Skeletal muscle tissue (tissue), 4 donors: Measurements from ENCODE around the gene TSTD1. TPM values are rescaled to one million over a fixed set of nuclear protein-coding genes. Genes with fewer than 3 reads are reported as not detected.
"Not testable (repeated sequence)": the region's sequence is repeated elsewhere in the genome, so short reads cannot be mapped to it uniquely, and the experiment has no call there.

Experiments used
- H3K27ac ChIP-seq: one replicate; pipeline ENCODE4 v1.7.0; 2013; ENCODE audit warnings: mild to moderate bottlenecking, low read depth, low read length, inconsistent platforms
- H3K27me3 ChIP-seq, 3 donors: one replicate each; pipeline ENCODE4 v1.7.0; 2013; ENCODE audit warnings: low read length in 3 of 3; ENCODE audit not compliant: control insufficient read depth in 3 of 3, insufficient read depth in 3 of 3
- H3K36me3 ChIP-seq, 3 donors: one replicate each; pipeline ENCODE4 v1.7.0; 2013; ENCODE audit warnings: low read length in 3 of 3; ENCODE audit not compliant: control insufficient read depth in 3 of 3, insufficient read depth in 3 of 3
- H3K4me1 ChIP-seq, 3 donors: one replicate each; pipeline ENCODE4 v1.7.0; 2013; ENCODE audit warnings: low read length in 3 of 3, mild to moderate bottlenecking in 3 of 3; ENCODE audit not compliant: control insufficient read depth in 3 of 3, insufficient read depth in 3 of 3
- H3K4me3 ChIP-seq, 3 donors: one replicate each; pipeline ENCODE4 v1.7.0; 2013; ENCODE audit warnings: low read length in 3 of 3
- H3K9ac ChIP-seq, 3 donors: one replicate each; pipeline ENCODE4 v1.7.0; 2013; ENCODE audit warnings: low read length in 3 of 3, mild to moderate bottlenecking in 3 of 3, moderate library complexity in 2 of 3, low read depth in 1 of 3
- H3K9me3 ChIP-seq, 3 donors: one replicate each; pipeline ENCODE4 v1.7.0; 2013; ENCODE audit warnings: low read length in 3 of 3; ENCODE audit not compliant: control insufficient read depth in 3 of 3
- total RNA-seq: library from RNA; depleted of rRNA; stranded (reverse); fragments of >200 nt; gene quantifications from one replicate; pipeline ENCODE4 v1.2.3, GENCODE V29; 2014
- donor health status: Osteomylitis.

The TSTD1 gene
- total RNA-seq, 1 donor from 2014 or later: 27.7 TPM

DNA sequence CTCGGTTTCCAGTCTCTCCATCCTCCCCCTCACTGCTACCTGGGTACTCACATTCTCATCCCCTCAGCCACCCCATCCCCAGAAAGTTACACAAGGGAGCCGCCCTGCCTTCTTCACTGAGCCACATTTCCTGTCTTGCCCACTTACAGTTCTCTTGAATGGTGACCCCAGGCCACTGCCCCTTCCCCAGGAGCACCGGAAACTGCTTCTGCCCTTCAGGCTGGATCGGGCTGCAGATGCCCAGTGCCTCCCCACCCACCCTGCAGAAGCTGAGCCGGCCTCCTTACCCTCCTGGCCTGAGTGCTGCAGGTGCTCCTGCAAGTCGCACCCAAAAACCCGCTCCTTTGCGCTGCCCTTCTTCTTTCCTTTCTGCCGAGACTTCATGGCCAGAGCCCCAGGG is 30.5 kb upstream of the TSTD1 start:
- H3K27me3 ChIP-seq: peaks cover 2 to 8% (median 3%) of the 10 kb centered on the region in 3 donors
- no peaks in the 10 kb centered on the region for H3K4me1 ChIP-seq
- H3K36me3 ChIP-seq: no peaks in the 10 kb centered on the region
- H3K9ac ChIP-seq: no peak overlapping the region
- H3K27ac ChIP-seq: peak overlapping the region; percentile 51
- no peaks in the 10 kb centered on the region for H3K9me3 ChIP-seq
- peak overlapping the region in 2 of 3 donors; percentile 46 to 56 for H3K4me3 ChIP-seq

DNA sequence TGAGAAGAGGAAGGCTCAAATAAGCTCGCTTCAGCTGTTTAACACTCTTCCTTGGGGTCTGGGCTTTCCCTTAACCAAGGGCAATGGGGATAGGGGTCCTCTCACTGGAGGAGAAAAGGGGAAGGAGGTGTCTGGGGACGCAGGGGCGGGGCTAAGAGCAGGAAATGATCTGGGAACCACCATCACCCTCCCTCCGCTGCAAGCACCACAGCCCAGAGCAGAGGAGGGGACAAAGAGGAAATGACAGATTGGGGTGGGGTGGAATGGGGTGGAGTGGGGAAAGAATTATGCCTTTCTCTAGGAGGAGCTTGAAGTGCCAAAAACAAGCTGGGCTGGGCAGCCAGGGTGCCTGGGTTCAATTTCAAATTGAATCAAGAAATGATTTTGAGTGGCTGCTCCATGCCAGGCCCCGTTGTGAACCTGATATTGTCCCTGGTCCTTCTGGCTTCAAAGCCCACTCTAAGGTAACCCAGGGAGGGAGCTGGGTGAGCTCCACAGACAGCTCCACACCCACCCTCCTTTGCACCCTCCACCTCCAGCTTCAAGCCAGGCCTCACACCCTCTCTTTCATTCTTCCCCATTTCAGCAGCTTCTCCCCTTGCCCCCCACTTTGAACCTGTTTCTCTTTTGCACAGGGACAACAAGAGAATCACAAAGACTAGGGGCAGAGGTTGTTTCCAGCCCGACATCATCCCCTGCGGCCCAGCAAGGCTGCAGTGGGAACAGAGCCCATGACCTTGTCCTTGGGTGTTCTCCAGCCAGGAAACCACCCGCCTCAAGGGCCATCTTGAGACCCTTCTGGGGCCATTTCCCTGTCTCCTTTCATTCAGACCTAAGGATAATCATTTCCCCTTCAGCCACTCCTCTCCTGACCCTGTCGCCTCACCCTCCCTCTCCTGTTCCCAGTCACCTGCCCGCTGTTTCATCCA is 29.8 kb upstream of the TSTD1 start:
- Histone ChIP-seq H3K4me3 (peak overlapping the region in 2 of 3 donors; percentile 46 to 56), H3K27ac (peak overlapping the region; percentile 51), H3K4me1 (no peaks in the 10 kb centered on the region)

GRCh38 chr1:161066694-161067093 is 27.9 kb upstream of the TSTD1 start:
- no peaks in the 10 kb centered on the region for H3K36me3 ChIP-seq
- H3K27me3 ChIP-seq: peaks cover 2 to 15% (median 3%) of the 10 kb centered on the region in 3 donors
- no peak overlapping the region for H3K9ac ChIP-seq
- no peaks in the 10 kb centered on the region for H3K9me3 ChIP-seq
- H3K27ac ChIP-seq: no peak overlapping the region
- H3K4me3 ChIP-seq: no peak overlapping the region
- no peaks in the 10 kb centered on the region for H3K4me1 ChIP-seq

More for the DNA sequence above, 29.8 kb upstream of the TSTD1 start:
- Histone ChIP-seq H3K27me3 (peaks cover 2 to 12% (median 3%) of the 10 kb centered on the region in 3 donors), H3K9me3 (no peaks in the 10 kb centered on the region), H3K36me3 (no peaks in the 10 kb centered on the region), H3K9ac (no peak overlapping the region)

GRCh38 chr1:161065681-161066080 is 26.9 kb upstream of the TSTD1 start:
- H3K27me3 ChIP-seq: peaks cover 2 to 15% (median 3%) of the 10 kb centered on the region in 3 donors
- H3K27ac ChIP-seq, H3K36me3 ChIP-seq, H3K4me1 ChIP-seq, H3K9ac ChIP-seq, H3K9me3 ChIP-seq, H3K4me3 ChIP-seq: not testable (repeated sequence)

DNA sequence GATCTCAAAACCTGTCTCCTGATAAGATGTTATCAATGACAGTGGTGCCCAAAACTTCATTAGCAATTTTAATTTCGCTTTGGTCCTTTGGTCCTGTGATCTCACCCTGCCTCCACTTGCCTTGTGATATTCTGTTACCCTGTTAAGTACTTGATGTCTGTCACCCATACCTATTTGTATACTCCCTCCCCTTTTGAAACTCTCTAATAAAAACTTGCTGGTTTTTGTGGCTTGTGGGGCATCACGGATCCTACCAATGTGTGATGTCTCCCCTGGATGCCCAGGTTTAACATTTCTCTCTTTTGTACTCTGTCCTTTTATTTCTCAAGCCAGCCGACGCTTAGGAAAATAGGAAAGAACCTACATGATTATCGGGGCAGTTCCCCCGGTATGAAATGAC is 25.2 kb upstream of the TSTD1 start:
- H3K4me3 ChIP-seq, H3K36me3 ChIP-seq, H3K4me1 ChIP-seq, H3K27ac ChIP-seq, H3K9me3 ChIP-seq, H3K9ac ChIP-seq: not testable (repeated sequence)
- peaks cover 0 to 15% (median 3%) of the 10 kb centered on the region in 3 donors for H3K27me3 ChIP-seq

- Histone ChIP-seq H3K27me3 (peaks cover 4 to 10% (median 4%) of the 10 kb centered on the region in 3 donors), H3K36me3 (no peaks in the 10 kb centered on the region), H3K27ac (no peak overlapping the region)
Measured at GRCh38 chr1:161061419-161061818, 22.7 kb upstream of the TSTD1 start.

GRCh38 chr1:161059293-161059692 is 20.5 kb upstream of the TSTD1 start:
- no peaks in the 10 kb centered on the region for H3K4me1 ChIP-seq
- H3K4me3 ChIP-seq: no peak overlapping the region

More at GRCh38 chr1:161061419-161061818, 22.7 kb upstream of the TSTD1 start:
- Histone ChIP-seq H3K9me3 (no peaks in the 10 kb centered on the region), H3K4me3 (no peak overlapping the region), H3K9ac (no peak overlapping the region), H3K4me1 (no peaks in the 10 kb centered on the region)

DNA sequence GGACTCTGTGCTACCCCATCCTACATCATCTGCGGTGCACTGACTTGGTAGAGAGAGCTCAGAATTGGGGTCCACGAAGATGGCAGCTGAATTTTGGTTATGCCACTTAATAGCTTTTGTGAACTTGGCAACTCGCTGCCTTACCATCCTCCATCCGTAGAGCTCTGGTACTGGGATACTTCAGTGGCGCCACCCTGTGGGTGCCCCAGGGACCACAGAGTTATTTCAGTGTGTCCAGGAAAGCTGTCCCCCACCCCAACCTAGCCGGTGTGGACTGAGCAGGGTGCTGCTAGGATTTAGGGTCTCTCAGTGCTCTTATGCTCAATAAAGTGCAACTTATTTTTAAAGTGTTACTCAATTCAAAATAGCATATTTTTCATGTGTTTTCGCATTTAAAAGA is 16.0 kb upstream of the TSTD1 start:
- H3K4me1 ChIP-seq: no peaks in the 10 kb centered on the region
- no peak overlapping the region for H3K9ac ChIP-seq
- H3K9me3 ChIP-seq: peaks cover 0 to 2% (median 0%) of the 10 kb centered on the region in 3 donors
- peaks cover 5 to 31% (median 17%) of the 10 kb centered on the region in 3 donors for H3K27me3 ChIP-seq
- no peak overlapping the region for H3K4me3 ChIP-seq
- no peak overlapping the region for H3K27ac ChIP-seq
- H3K36me3 ChIP-seq: no peaks in the 10 kb centered on the region

More at GRCh38 chr1:161059293-161059692, 20.5 kb upstream of the TSTD1 start:
- Histone ChIP-seq H3K27ac (no peak overlapping the region), H3K36me3 (no peaks in the 10 kb centered on the region), H3K9ac (no peak overlapping the region), H3K9me3 (peaks cover 0 to 2% (median 0%) of the 10 kb centered on the region in 3 donors), H3K27me3 (peaks cover 5 to 20% (median 18%) of the 10 kb centered on the region in 3 donors)

GRCh38 chr1:161054232-161054631 is 15.5 kb upstream of the TSTD1 start:
- Histone ChIP-seq H3K4me3 (no peak overlapping the region), H3K9me3 (peaks cover 0 to 2% (median 0%) of the 10 kb centered on the region in 3 donors), H3K27me3 (peaks cover 5 to 31% (median 17%) of the 10 kb centered on the region in 3 donors), H3K36me3 (no peaks in the 10 kb centered on the region), H3K9ac (no peak overlapping the region), H3K4me1 (no peaks in the 10 kb centered on the region), H3K27ac (no peak overlapping the region)

GRCh38 chr1:161052899-161053298 is 14.1 kb upstream of the TSTD1 start:
- H3K27ac ChIP-seq: no peak overlapping the region
- no peak overlapping the region for H3K4me3 ChIP-seq
- no peak overlapping the region for H3K9ac ChIP-seq
- peaks cover 5 to 31% (median 17%) of the 10 kb centered on the region in 3 donors for H3K27me3 ChIP-seq
- peaks cover 0 to 2% (median 0%) of the 10 kb centered on the region in 3 donors for H3K9me3 ChIP-seq
- peaks cover 0 to 2% (median 0%) of the 10 kb centered on the region in 3 donors for H3K36me3 ChIP-seq
- H3K4me1 ChIP-seq: no peaks in the 10 kb centered on the region
